Suprapubic skin (tissue), 3 donors: ENCODE results near the gene KICS2.

Experiments used
- CTCF ChIP-seq, 2 donors: fragments of 200-600 bp in 1 of 2; fragments of 450-650 bp in 1 of 2; sonication (generic) in 1 of 2; IDR thresholded peaks; one replicate each; pipeline ENCODE4 v1.5.1; 2016 to 2019; ENCODE audit warnings: antibody characterized with exemption in 2 of 2, mild to moderate bottlenecking in 1 of 2, moderate library complexity in 1 of 2
- POLR2A ChIP-seq, 2 donors: fragments of 450-650 bp; IDR thresholded peaks; one replicate each; pipeline ENCODE4 v1.6.1; 2017; ENCODE audit warnings: antibody characterized with exemption in 2 of 2, mild to moderate bottlenecking in 2 of 2, moderate library complexity in 2 of 2

DNA sequence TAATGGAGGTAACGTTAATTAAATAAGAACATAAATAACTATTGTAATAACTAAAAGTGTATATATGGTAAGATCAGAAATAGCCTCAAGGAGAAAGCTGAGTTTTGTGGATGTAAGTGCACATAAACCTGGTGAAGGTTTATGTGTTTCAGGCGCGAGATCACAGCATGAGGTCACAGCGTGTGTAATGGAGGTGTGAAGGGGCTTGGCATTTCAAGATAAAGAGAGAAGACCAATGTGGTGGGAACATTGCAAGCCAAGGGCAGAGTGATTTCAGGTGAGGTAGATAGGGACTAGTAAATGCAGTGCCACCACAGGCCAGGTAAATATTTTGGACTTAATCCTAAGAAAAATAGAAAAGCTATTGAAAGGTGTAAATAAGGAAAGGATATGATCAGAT, 21.7 kb upstream of the KICS2 start:
- TF ChIP-seq CTCF (IDR thresholded peaks at IDR 0.05) (no peak), POLR2A (IDR thresholded peaks at IDR 0.05) (no peak)
